Hematopoietic multipotent progenitor cell (in vitro differentiated cells): ENCODE measurements around the gene HGD. TPM values are rescaled to one million over a fixed set of nuclear protein-coding genes. Genes with fewer than 3 reads are reported as not detected.

ENCODE experiments used
- DNase-seq, 3 donors: peaks; one replicate each; pipeline ENCODE4 v3.0.0-alpha.2; 2011 to 2015; ENCODE audit warnings: low read depth in 2 of 3, low spot score in 2 of 3
- small RNA-seq: library from RNA; depleted of rRNA; stranded (forward); fragments of <200 nt; gene quantifications from one replicate; pipeline ENCODE3, GENCODE V24; 2012
- total RNA-seq: library from RNA; depleted of rRNA; stranded (reverse); fragments of >200 nt; gene quantifications from one replicate; pipeline ENCODE4 v1.2.3, GENCODE V29; 2012

HGD gene
- total RNA-seq, 1 donor: not detected

DNA sequence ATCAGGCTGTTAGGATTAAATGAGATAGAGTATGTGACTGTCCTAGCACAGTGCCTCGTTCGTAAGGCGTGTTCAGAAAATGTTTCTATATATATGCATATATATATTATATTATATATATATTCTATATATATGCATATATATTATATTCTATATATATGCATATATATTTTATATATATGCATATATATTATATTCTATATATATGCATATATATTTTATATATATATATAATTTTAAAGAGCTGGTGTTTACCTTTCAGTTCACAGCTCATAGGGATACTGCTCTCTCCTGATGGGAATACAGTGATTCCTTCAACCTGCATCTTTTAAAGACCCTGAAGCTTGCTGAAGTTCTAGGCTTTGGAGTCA is 85.2 kb downstream of the HGD start:
- no peak for DNase-seq

DNA sequence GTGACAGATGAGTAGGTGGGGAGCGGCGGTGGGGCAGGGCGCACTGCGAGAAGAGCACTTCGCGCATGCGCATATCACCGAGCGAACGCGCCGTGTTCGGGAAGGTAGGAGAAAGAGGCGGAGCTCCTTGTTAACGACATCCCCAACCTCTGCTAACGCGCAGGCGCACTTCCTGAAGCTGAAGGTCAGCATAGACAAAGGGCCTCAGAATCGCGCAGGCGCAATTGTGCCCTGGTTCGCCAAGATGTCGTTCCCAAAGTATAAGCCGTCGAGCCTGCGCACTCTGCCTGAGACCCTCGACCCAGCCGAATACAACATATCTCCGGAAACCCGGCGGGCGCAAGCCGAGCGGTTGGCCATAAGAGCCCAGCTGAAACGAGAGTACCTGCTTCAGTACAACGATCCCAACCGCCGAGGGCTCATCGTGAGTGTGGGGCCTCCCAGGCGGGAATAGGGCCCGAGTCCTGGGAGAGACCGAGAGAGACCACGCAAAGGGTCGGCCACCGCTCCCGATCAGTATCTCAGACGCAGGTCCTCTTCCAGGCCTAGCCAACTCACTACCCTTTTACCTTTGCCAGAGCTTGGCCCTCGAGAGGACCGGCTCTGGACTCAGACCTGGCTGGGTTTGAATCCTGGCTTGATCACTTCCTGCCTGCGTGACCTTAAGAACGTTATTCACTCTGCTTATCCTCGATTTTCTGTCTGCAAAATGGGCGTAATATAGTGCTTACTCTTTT is 85.8 kb downstream of the HGD start, which contains the start of gene NDUFB4:
TSS of gene NDUFB4 (plus strand) at position 221 of the 737 bp plus-strand sequence. CDS start at position 245, 24 bp downstream.
- DNase-seq: peak; percentile 90 to 99 (median 98)

DNA sequence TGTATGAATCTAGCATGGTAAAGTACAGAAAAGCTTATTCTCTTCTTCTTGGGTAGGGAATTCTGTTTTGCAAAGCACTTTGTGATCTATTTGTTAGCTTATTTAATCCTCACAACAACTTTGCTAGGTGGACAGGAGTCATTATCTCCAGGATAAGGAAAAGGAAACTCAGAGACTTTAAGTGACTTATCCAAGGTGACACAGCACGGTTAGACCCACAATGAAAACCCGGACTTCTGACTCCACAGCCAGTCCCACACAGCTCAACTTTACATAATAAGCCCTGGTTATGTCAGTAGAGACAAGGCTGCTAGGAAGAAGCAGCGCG is 86.3 kb downstream of the HGD start:
- DNase-seq: no peak

DNA sequence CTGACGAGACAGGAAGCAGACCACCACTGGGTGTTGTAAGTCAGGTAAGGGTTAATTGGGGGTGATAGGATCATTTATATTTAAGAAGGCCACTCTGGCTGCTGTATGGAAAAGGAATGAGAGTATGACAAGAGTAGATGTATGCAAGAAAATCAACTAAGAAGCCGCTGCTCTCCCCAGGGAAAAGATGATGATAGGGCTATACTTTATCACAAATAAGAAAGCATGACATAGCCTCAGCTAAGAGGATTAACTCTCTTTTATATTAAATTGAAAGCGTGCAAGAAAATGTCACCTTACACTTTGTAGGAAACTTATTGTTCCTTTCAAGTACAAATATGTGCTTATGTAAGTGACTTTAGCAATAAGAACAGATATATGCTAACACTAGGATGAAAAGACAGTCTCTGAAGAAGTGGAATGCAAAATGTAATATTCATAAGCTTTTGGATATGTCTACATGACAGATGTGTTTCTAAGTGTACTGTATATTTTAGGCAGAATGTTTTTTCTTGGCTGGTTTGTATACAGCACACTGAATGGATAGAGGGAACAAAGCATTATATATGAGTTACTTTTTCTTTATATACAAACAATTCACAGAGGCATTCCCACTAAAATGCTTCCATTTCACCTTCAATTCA is 94.6 kb downstream of the HGD start:
- no peak for DNase-seq

Small RNA genes lying within 50 kb of the gene (small RNA-seq; reads per million reads assigned to genes)
- gene MTCO1P29 (not detected), gene MTCO2P29 (not detected)

Other genes with a start within 250 kb of the HGD start
- 25.9 TPM for gene FSTL1, start 231.2 kb downstream of the HGD start, total RNA-seq
- 40.1 TPM for gene NDUFB4, start 85.9 kb downstream of the HGD start, total RNA-seq
- 5.1 TPM for gene RABL3, start 60.3 kb upstream of the HGD start, total RNA-seq
- gene GTF2E1, start 60.5 kb upstream of the HGD start, total RNA-seq: 7.0 TPM
- gene STXBP5L, start 226.0 kb upstream of the HGD start, total RNA-seq: not detected